ENCODE measurements around the gene COX18.

DNA sequence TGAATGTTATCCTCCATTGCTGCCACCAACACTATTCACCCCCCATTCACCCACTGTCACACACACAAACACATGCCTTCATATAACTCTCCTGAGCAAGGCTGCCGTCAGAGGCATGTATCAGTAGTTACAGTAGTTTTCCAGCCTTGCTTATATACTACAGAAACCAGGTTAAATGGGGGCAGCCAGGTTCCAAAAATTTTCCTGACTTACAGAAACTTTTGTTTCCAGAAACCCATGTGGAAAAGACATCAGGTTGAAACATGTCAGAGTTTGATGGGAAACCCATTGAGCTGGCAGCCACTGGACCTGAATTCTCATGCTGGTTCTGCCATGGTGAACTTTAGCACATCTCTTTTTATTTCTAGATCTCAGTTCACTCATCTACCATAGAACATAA lies 64.0 kb downstream of the COX18 start:
- TF ChIP-seq TP53 (CRISPR knock-in tag; IDR thresholded peaks at IDR 0.05) (no peak), CTCF (IDR thresholded peaks at IDR 0.05) (no peak), NFYB (CRISPR knock-in tag; conservative IDR thresholded peaks at IDR 0.05; ENCODE audit: low read depth) (no peak)

All from WTC11 (cell line).